ENCODE measurements around the gene BTN2A1. TPM values are rescaled to one million over a fixed set of nuclear protein-coding genes. Genes with fewer than 3 reads are reported as not detected.

BTN2A1 gene
- total RNA-seq, 2 donors from 2014 or later: 17.8 to 27.8 TPM

- intact Hi-C loops (cut with DNase I): no loop called here
- TF ChIP-seq, protein P1, sequence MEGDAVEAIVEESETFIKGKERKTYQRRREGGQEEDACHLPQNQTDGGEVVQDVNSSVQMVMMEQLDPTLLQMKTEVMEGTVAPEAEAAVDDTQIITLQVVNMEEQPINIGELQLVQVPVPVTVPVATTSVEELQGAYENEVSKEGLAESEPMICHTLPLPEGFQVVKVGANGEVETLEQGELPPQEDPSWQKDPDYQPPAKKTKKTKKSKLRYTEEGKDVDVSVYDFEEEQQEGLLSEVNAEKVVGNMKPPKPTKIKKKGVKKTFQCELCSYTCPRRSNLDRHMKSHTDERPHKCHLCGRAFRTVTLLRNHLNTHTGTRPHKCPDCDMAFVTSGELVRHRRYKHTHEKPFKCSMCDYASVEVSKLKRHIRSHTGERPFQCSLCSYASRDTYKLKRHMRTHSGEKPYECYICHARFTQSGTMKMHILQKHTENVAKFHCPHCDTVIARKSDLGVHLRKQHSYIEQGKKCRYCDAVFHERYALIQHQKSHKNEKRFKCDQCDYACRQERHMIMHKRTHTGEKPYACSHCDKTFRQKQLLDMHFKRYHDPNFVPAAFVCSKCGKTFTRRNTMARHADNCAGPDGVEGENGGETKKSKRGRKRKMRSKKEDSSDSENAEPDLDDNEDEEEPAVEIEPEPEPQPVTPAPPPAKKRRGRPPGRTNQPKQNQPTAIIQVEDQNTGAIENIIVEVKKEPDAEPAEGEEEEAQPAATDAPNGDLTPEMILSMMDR (IDR thresholded peaks at IDR 0.05): no peak
- no peak overlapping the region for H3K4me3 ChIP-seq
- peaks cover 11% of the 10 kb centered on the region for H3K4me1 ChIP-seq
- H3K27me3 ChIP-seq: no peaks in the 10 kb centered on the region
- H3K27ac ChIP-seq: no peak overlapping the region
- peaks cover 29% of the 10 kb centered on the region for H3K36me3 ChIP-seq
- H3K9me3 ChIP-seq: no peaks in the 10 kb centered on the region
- no peak for DNase-seq
- no peak overlapping the region for H3K9ac ChIP-seq (ENCODE audit: low read depth in 2 of 2, low read length in 2 of 2)
Observed at GRCh38 chr6:26464416-26465131, 6.8 kb downstream of the BTN2A1 start.

DNA sequence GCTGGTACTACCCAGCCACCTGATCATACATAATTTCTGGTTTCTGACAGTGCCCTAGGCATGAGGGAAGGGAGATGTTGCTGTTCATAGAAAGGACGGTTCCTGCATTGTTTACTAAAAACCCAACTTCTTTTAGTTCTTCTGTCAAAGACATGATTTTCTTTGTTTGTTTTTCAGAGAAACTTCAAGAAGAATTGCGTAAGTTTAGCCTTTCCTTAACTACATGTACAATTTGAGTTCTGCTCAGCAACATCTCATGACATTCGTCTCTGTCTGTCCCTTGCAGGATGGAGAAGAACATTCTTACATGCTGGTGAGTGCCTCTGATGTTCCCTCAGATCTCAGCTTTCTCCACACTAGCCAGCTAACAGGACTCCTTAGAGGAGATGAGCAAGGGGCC lies 8.0 kb downstream of the BTN2A1 start:
- intact Hi-C loops (cut with DNase I): no loop called here
- DNase-seq: no peak
- no peaks in the 10 kb centered on the region for H3K27me3 ChIP-seq
- no peak overlapping the region for H3K27ac ChIP-seq
- TF ChIP-seq, protein P1 (IDR thresholded peaks at IDR 0.05): no peak
- H3K9ac ChIP-seq (ENCODE audit: low read depth in 2 of 2, low read length in 2 of 2): no peak overlapping the region
- no peak overlapping the region for H3K4me3 ChIP-seq
- peaks cover 9% of the 10 kb centered on the region for H3K4me1 ChIP-seq
- peaks cover 29% of the 10 kb centered on the region for H3K36me3 ChIP-seq
- H3K9me3 ChIP-seq: no peaks in the 10 kb centered on the region

DNA sequence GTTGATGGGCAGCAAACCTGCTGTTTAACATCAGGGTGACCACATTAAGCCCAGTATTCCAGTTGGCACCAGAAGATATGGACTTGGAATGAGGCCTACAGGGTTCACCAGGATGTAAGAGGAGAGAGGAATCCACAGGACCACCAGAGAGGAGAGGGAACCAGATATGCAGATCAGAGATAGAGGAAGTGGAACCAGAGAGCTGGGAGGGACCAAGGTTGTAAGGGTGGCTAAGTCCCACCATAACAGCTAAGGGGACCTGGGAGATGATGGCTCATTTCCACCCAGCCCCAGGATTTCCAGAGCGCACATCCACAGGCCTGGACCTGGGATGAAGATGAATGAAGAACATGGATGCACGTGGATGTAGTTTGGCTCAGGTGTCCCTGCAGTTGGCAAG lies 11.1 kb downstream of the BTN2A1 start:
- intact Hi-C loops (cut with DNase I): no loop called here
- Histone ChIP-seq H3K4me1 (no peaks in the 10 kb centered on the region), H3K36me3 (peaks cover 20% of the 10 kb centered on the region), H3K9me3 (no peaks in the 10 kb centered on the region), H3K4me3 (no peak overlapping the region), H3K9ac (ENCODE audit: low read depth in 2 of 2, low read length in 2 of 2) (no peak overlapping the region), H3K27ac (no peak overlapping the region), H3K27me3 (no peaks in the 10 kb centered on the region)
- DNase-seq: no peak
- TF ChIP-seq, protein P1 (IDR thresholded peaks at IDR 0.05): no peak

GRCh38 chr6:26470643-26471042 lies 12.9 kb downstream of the BTN2A1 start:
- no peak for DNase-seq
- intact Hi-C loops (cut with DNase I): no loop called here
- Histone ChIP-seq H3K9me3 (no peaks in the 10 kb centered on the region), H3K36me3 (peaks cover 3% of the 10 kb centered on the region), H3K4me3 (no peak overlapping the region), H3K27me3 (no peaks in the 10 kb centered on the region), H3K9ac (ENCODE audit: low read depth in 2 of 2, low read length in 2 of 2) (no peak overlapping the region), H3K27ac (no peak overlapping the region), H3K4me1 (peaks cover 7% of the 10 kb centered on the region)
- TF ChIP-seq, protein P1 (IDR thresholded peaks at IDR 0.05): no peak

- peak overlapping the region; percentile 94 for H3K27ac ChIP-seq
- no peaks in the 10 kb centered on the region for H3K9me3 ChIP-seq
Observed at GRCh38 chr6:26471970-26472369, 14.2 kb downstream of the BTN2A1 start.

More at GRCh38 chr6:26471970-26472369, 14.2 kb downstream of the BTN2A1 start:
- TF ChIP-seq, protein P1 (IDR thresholded peaks at IDR 0.05): no peak
- Histone ChIP-seq H3K36me3 (no peaks in the 10 kb centered on the region), H3K4me1 (peaks cover 7% of the 10 kb centered on the region), H3K27me3 (no peaks in the 10 kb centered on the region), H3K9ac (ENCODE audit: low read depth in 2 of 2, low read length in 2 of 2) (no peak overlapping the region), H3K4me3 (no peak overlapping the region)
- DNase-seq: no peak
- intact Hi-C loops (cut with DNase I): no loop called here
